Activated naive CD4-positive, alpha-beta T cell treated with anti-CD3 and anti-CD28 coated beads, Interleukin-2, amount 50 U/mL, for 72 hours (primary cell): ENCODE results near the gene STX1B. TPM values are rescaled to one million over a fixed set of nuclear protein-coding genes. Genes with fewer than 3 reads are reported as not detected.

Experiments
- ATAC-seq, 2 donors: fragments of 150-1000 bp; cut with Tn5 transposase; 2 replicates each; pipeline ENCODE4 v1.10.0; 2021; ENCODE audit warnings: mild to moderate bottlenecking in 2 of 2, moderate library complexity in 2 of 2
- DNase-seq, 2 donors: peaks; one replicate each; pipeline ENCODE4 v3.0.0; 2021 to 2022; ENCODE audit warnings: low spot score in 2 of 2
- H3K27ac Mint-ChIP-seq, 2 donors: one replicate each; pipeline ENCODE4 v1.8.0; 2022; ENCODE audit warnings: mild to moderate bottlenecking in 2 of 2, mixed read lengths in 2 of 2
- H3K36me3 Mint-ChIP-seq, 2 donors: one replicate each; pipeline ENCODE4 v1.8.0; 2022; ENCODE audit warnings: mixed read lengths in 2 of 2
- H3K9me3 Mint-ChIP-seq, 2 donors: one replicate each; pipeline ENCODE4 v1.8.0; 2022; ENCODE audit warnings: mixed read lengths in 2 of 2
- total RNA-seq, 2 donors: library from RNA; stranded (reverse); gene quantifications; one replicate each; pipeline ENCODE4 v1.2.3, GENCODE V29; 2022

The STX1B gene
- total RNA-seq, result 1 to 10 TPM in 1 of 2 donors, under 1 TPM in 1; 0.87 to 4.5 TPM

DNA sequence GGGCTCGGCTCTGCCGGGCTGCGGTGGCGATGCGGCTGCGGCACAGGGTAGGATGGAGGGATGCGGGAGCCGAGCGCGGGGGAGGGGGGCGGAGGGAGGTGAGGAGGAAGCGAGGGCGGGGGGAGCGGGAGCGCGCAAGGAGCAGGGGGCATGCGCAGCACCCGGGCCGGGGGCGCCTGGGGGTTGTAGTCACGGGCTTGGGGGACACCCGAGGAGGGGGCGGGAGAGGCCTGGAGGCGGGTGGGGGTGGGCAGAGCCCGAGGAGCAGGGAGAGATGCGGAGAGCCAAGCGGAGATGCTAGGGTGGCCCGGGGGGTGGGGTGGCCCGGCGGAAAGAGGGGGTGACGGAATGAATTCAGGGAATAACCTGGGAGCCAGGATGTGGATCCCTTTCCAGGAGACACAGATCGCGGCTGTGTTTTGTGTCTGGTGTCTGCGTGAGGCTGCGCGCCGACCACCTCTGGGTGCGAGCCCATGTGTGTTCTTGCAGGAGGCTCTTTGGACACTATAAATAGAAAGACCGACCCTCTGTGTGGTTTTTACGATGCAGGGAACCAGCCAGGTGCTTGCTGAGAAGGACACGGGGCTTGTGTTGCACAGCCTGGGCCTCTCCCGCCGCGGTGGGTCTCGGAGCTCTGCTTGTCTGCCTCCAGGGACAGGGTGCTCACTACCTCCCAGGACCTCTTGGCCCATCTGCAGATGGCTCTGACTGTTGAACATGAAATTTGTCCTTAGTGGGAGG, at the start of gene STX1B:
Gene STX1B, minus strand, starts transcription at position 54 of the 741 bp plus-strand sequence. CDS start 242 bp downstream, outside the sequence.
- Mint-ChIP-seq H3K36me3 (no peaks in the 10 kb centered on the region), H3K9me3 (no peaks in the 10 kb centered on the region), H3K27ac (peak within 1 kb of the TSS in 1 of 2 donors; percentile 34)
- peak; percentile 57 for ATAC-seq
- peak in 1 of 2 donors; percentile 27 for DNase-seq

DNA sequence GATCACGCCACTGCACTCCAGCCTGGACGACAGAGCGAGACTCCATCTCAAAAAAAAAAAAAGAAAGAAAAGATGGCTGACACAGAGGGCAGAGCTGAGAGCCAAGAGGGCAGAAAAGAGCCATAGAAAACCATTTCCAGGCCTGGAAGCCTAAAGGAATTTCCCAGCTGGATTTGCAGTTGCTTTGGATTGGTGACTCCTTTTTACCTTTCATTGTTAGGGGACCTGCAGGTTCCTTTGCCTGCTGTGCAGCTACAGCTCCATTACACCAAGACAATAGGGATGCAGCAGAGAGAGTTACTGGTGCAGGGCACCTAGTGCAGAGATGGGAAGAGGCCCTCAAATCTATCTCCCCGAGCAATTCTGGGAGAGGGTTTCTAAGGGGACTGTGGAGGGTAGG, 45.2 kb upstream of the STX1B start:
- no peak for ATAC-seq
- no peak overlapping the region for H3K27ac Mint-ChIP-seq

DNA sequence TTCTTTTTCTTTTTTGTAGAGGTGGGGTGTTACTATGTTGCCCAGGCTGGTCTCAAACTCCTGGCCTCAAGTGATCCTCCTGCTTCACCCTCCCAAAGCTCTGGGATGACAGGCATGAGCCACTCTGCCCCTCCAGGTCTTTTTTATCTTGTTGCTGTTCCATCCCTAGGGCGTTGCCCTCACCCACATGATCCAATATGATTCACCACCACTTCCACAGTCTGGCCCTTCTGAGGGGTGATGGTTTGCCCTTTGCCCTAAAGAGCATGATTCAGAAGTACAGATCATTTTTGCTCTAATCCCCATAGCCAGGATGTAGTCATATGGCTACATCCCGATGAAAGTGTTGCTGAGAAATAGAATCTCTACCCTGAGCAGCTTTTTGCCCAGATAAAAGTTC, 41.7 kb upstream of the STX1B start:
- no peaks in the 10 kb centered on the region for H3K36me3 Mint-ChIP-seq
- H3K27ac Mint-ChIP-seq, result peak overlapping the region; percentile 5 to 12
- ATAC-seq (peak; percentile 78 to 99), DNase-seq (no peak)
- no peaks in the 10 kb centered on the region for H3K9me3 Mint-ChIP-seq

More for the DNA sequence above, 45.2 kb upstream of the STX1B start:
- no peaks in the 10 kb centered on the region for H3K9me3 Mint-ChIP-seq
- no peak for DNase-seq
- no peaks in the 10 kb centered on the region for H3K36me3 Mint-ChIP-seq

DNA sequence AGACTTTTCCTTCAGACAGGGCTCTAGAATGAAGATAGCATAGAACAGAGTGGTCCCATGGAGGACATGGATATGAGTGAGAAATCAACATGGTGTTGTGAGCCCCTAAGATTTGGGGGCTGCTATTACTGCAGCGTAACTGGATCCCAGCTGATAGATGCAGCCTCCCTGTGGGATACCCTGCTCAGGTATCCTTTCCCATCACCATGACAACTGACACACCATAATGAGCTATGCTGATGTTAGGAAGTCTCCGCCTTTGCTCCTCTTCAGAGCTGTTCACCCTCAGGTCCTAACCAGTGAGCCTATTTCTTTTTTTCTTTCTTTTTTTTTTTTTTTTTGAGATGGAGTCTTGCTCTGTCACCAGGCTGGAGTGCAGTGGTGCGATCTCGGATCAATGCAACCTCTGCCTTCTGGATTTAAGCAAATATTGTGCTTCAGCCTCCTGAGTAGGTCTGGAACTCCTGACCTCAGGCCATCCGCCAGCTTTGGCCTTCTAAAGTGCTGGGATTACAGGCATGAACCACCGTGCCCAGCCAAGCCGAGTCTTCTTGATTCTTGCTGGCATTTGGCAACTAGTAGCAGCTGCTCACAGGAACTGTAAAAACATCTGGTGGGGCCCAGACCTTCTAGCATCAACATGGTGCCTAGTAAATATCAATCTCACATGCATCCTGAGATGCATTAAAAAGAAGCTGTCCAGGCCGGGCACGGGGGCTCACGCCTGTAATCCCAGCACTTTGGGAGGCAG, 40.0 kb upstream of the STX1B start:
- DNase-seq, result no peak
- ATAC-seq, result no peak
- Mint-ChIP-seq H3K36me3 (no peaks in the 10 kb centered on the region), H3K27ac (peak overlapping the region in 1 of 2 donors; percentile 68), H3K9me3 (no peaks in the 10 kb centered on the region)

DNA sequence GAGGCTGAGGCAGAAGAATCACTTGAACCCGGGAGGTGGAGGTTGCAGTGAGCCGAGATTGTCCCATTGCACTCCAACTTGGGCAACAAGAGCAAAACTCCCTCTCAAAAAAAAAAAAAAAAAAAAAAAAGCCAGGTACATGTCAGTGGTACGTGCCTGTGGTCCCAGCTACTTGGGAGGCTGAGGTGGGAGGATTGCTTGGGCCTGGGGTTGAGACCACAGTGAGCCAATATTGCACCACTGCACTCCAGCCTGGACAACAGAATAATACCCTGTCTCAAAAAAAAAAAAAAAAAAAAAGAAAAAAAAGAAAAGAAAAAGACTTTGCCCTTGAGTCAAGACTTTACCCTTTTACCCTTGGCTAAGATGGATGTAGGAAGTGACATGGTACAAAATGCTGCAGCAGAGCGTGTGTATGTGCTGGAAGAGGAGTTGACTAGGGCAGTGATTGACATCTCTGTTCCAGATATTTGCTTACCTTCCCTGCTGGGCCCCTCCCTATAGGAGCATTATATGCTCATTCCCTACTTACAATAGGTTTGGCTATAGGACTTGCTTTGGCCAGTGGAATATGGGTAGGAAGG, 33.6 kb upstream of the STX1B start:
- ATAC-seq, result no peak
- Mint-ChIP-seq H3K27ac (peak overlapping the region in 1 of 2 donors; percentile 9), H3K36me3 (no peaks in the 10 kb centered on the region)

DNA sequence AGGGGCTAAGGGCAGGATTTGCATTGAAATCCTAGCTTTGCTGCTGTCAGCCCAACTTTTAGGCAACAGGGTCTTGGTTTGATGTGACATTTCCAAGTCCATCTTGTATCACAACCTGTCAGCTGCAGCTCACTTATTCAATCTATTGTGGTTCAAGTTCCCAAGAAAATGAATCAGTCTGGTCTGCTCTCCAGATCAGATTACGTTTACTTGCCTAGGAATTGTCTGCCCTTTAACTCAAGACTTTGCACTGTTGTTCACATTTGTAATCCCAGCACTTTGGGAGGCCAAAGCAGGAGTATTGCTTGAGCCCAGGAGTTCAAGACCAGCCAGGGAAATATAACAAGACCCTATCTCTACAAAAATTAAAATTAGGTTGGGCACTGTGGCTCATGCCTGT, 32.9 kb upstream of the STX1B start:
- Mint-ChIP-seq H3K27ac (no peak overlapping the region), H3K9me3 (no peaks in the 10 kb centered on the region), H3K36me3 (no peaks in the 10 kb centered on the region)
- DNase-seq (no peak), ATAC-seq (no peak)

More for the DNA sequence above, 33.6 kb upstream of the STX1B start:
- DNase-seq, result no peak
- no peaks in the 10 kb centered on the region for H3K9me3 Mint-ChIP-seq

DNA sequence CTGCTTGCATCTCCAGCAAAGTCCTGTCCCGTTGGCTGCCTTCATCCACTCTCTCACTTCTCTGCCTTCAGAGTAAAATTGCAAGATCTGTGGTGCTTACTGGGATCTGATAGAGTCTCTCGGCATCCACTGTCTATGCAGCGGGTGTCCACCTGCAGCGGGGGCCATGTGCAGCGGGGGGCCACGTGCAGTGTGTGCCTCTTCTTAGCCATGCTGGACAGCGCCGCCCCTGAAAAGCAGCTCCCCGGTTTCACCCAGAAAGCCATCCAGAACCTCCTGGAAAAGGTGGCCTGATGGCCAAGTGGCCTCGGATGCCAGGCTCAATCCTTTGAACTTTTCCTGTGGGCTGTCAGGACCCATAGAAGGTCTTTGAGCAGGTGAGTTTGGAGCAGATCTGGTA, 32.4 kb upstream of the STX1B start:
- no peaks in the 10 kb centered on the region for H3K9me3 Mint-ChIP-seq
- no peak for DNase-seq
- no peak for ATAC-seq
- no peaks in the 10 kb centered on the region for H3K36me3 Mint-ChIP-seq
- no peak overlapping the region for H3K27ac Mint-ChIP-seq

DNA sequence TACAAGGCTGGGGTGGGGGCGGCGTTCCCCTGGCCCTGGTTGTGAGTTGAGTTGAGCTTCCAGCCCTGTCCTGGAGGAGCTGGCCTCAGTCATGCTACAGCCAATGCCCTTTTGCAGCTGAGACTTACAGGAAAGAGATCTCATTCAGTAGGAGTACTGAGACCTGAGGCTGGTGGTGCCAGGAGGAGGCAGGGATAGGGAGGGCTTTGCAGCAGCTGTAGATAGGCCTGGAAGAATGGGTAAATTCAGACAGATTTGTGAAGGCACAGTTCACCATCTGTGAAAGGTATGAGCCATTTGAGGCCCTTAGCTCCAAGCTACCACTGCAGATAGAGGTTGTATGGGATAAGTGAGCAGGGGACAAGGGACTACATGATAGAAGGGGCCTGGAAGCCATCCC, 28.6 kb upstream of the STX1B start:
- H3K9me3 Mint-ChIP-seq, result no peaks in the 10 kb centered on the region
- peak overlapping the region; percentile 12 to 79 for H3K27ac Mint-ChIP-seq
- no peak for ATAC-seq
- no peaks in the 10 kb centered on the region for H3K36me3 Mint-ChIP-seq
- DNase-seq, result no peak

DNA sequence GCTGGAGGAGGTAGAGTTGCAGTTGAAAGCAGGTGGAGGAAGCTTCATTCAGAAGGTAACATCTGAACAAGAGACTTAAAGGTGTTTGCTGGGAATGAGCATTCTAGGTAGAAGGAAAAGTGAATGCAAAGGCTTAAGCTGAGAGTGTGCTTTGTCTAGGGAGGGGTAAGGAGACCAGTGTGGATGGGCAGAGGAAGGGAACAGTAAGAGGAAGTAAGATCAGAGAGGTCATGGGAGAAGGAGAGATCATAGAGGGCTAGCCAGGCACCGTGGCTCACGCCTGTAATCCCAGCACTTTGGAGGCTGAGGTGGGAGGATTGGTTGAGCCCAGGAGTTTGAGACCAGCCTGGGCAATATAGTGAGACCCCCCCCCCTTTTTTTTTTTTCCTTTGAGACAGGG, 26.3 kb upstream of the STX1B start:
- DNase-seq, result no peak
- Mint-ChIP-seq H3K36me3 (peaks cover 4 to 6% of the 10 kb centered on the region in 2 donors), H3K27ac (peak overlapping the region in 1 of 2 donors; percentile 59), H3K9me3 (no peaks in the 10 kb centered on the region)
- no peak for ATAC-seq

DNA sequence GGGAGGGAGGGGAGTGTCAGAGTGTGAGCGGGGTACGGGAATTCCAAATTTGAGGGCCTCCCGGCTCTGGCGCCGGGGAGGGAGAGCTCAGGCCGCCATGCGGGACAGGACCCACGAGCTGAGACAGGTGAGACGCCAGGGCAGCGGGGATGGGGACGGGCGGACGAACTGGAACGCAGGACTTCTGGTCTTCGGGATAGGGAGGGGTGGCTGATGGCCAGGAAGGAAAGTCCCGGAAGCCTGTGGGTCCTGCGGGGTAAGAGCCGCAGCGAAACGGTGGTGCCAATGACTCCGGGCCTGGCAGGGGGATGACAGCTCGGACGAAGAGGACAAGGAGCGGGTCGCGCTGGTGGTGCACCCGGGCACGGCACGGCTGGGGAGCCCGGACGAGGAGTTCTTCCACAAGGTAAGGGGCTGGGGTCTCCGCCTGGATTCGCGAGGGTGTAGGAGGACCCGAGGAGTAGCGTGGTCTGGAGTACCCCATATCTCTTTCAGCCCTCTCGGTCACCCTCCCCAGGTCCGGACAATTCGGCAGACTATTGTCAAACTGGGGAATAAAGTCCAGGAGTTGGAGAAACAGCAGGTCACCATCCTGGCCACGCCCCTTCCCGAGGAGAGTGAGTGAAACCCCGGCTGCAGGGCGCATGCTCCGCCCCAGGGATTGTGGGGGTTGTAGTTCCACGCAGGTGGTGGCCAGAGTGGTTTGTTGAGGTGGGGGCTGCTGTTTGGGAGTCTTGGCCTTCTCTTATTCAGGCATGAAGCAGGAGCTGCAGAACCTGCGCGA, 23.5 kb upstream of the STX1B start:
- H3K36me3 Mint-ChIP-seq, result peaks cover 4 to 6% of the 10 kb centered on the region in 2 donors
- ATAC-seq, result peak; percentile 41 to 59
- H3K27ac Mint-ChIP-seq, result peak overlapping the region; percentile 85 to 98

DNA sequence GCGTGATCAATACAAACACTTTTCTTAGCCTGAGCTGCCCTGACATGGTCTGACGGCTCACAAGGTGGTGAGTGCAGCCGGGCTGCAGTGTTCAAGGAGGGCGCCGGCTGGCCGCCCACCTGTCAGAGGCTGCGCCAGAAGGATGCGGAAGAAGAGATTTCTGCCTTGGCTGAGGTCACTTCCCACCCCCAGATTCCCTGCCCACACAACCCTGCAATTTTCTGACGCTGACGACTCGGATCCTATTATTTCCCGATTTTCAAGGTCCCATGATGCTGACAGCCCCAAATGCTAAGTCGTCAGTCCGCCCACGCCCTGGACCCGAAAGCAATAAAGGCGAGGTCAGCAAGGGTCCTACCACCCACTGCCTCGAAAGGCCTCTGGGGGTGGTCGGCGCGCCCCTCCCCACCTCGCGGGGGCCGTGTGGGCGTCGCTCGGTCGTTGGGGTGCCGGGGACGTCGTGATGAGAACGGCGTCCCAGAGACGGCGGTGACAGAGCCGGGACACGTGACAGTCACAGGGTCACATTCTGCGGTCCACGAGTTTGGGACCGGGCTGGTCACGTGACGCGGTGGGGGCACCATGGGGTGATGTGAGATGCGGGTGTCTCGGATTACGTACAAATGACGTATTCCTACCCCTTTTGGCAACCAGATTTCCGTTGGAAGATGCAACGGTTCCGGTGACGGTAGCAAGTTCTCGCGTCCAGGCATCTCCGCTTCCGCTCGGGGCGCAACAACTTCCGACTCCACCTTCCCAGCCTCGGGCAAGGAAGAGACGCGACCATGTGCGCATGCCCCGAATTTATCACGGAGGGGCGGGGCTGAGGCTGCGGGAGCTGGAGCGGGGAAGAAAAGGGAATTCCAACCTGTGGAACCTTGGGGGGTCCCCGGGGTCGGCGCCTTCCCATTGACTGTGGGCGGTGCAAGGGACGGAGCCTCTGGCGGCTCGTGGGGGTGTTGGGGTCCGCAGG, 22.6 kb upstream of the STX1B start, which contains the start of gene STX4:
Gene STX4, plus strand, starts transcription at position 823 of the 973 bp plus-strand sequence. CDS start 248 bp downstream, outside the sequence.
- Mint-ChIP-seq H3K27ac (peak within 1 kb of the TSS; percentile 85 to 98), H3K36me3 (peaks cover 4 to 6% of the 10 kb centered on the region in 2 donors), H3K9me3 (no peaks in the 10 kb centered on the region)
- peak; percentile 86 to 90 for ATAC-seq
- DNase-seq, result peak; percentile 95 to 99

More for the DNA sequence above, 23.5 kb upstream of the STX1B start:
- peak; percentile 84 to 86 for DNase-seq
- H3K9me3 Mint-ChIP-seq, result no peaks in the 10 kb centered on the region

DNA sequence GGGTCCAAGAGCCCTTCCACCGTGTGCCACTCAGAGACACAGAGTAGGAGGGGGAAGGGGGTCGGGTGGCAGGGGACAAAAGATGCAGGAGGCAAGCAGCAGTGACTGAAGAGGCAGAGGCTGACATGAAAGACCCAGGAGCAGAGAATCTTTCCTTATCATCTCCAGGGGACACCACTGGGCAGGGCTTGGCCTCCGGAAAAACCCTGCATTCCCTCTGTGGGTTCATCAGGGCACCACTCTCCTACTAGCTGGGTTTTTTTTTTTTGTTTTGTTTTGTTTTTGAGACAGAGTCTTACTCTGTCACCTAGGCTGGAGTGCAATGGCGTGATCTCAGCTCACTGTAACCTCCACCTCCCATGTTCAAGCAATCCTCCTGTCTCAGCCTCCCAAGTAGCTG, 20.8 kb upstream of the STX1B start:
- Mint-ChIP-seq H3K27ac (peak overlapping the region in 1 of 2 donors; percentile 98), H3K36me3 (peaks cover 4 to 6% of the 10 kb centered on the region in 2 donors), H3K9me3 (no peaks in the 10 kb centered on the region)
- ATAC-seq (no peak), DNase-seq (no peak)

DNA sequence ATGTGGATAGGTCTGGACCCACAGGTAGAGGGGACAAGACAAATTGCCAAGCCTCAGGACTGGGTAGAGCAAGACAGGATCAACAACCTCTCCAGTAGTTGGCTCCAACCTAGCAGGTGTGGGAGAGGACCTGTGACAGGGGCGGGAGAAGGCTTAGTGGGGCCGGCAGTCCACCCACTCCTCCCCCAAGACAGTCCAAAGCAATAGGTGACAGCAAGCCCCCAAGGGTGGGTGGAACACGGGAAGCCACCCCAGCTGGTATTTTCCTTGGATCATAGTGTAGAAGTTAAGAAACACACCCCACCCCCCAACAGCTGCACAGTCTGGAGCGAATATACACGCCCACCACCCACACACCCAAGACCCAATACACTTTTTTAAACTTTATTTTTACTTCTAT, 18.8 kb upstream of the STX1B start:
- H3K9me3 Mint-ChIP-seq, result no peaks in the 10 kb centered on the region
- peaks cover 4 to 6% of the 10 kb centered on the region in 2 donors for H3K36me3 Mint-ChIP-seq
- no peak overlapping the region for H3K27ac Mint-ChIP-seq
- no peak for DNase-seq
- no peak for ATAC-seq

DNA sequence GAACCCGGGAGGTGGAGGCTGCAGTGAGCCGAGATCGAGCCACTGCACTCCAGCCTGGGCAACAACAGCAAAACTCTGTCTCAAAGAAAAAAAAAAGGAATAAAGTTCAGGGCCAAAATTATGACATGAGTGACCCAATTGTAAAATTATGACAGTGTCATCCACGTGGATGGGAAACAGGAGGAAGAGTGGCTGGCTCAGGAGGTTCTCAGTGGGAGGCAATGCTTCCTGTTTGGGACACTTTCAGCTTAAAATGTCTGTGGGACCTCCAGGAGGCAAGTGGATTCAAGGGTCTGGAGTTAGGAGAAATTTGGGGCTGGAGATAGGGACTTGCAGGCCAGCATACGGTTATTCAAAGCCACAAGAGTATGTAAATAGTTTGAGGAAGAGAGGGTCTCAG, 14.9 kb upstream of the STX1B start:
- H3K36me3 Mint-ChIP-seq, result no peaks in the 10 kb centered on the region
- DNase-seq, result no peak
- H3K27ac Mint-ChIP-seq, result no peak overlapping the region
- no peak for ATAC-seq
- no peaks in the 10 kb centered on the region for H3K9me3 Mint-ChIP-seq

DNA sequence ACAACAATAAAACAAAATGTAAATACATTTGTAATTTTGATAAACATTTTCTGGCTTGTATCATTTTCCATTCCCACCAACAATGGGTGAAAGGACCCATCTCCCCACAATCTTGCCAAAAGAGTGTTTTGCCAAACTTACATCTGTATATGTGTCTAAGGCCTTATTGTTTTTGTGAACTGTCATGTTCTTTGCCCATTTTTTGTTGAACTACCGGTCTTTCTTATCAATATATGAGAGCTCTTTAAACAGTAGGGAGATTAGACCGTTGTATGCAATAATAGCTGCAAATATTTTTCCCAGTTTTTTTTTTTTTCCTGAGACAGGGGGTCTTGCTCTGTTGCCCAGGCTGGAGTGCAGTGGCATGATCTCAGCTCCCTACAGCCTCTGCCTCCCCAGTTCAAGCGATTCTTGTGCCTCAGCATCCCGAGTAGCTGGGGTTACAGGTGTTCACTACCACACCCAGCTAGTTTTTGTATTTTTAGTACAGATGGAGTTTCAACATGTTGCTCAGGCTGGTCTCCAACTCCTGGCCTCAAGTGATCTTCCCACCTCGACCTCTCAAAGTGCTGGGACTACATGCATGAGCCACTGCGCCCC, 13.3 kb upstream of the STX1B start:
- DNase-seq, result no peak
- Mint-ChIP-seq H3K9me3 (no peaks in the 10 kb centered on the region), H3K36me3 (no peaks in the 10 kb centered on the region), H3K27ac (no peak overlapping the region)
- no peak for ATAC-seq
